SK-N-SH (cell line): ENCODE data around the gene OSBPL9. TPM values are rescaled to one million over a fixed set of nuclear protein-coding genes. Genes with fewer than 3 reads are reported as not detected.
A peak's percentile ranks its signal among the peaks of the same experiment; 100 is the strongest.

ENCODE experiments used
- CTCF ChIA-PET: fragments of 300-600, 350-600 bp; formaldehyde crosslinking; extraction: SDS; loops from one replicate; lab custom pipeline; 2021; lab: Yijun Ruan, JAX
- POLR2A ChIA-PET: fragments of 350-600 bp; sonication (Branson Sonifier 250); formaldehyde crosslinking; extraction: SDS; loops from one replicate; lab custom pipeline; 2020; ENCODE audit warnings: antibody characterized with exemption, inconsistent platforms; lab: Yijun Ruan, JAX
- DNase-seq: peaks from one replicate; pipeline ENCODE4 v3.0.0; 2012
- H2AFZ ChIP-seq: fragments of 200-600 bp; sonication (generic); 2 replicates; pipeline ENCODE4 v1.8.1; 2016; ENCODE audit warnings: antibody characterized with exemption, mild to moderate bottlenecking, low read depth
- H3F3A ChIP-seq: fragments of 200-600 bp; sonication (generic); replicated peaks from 2 replicates; pipeline ENCODE3; 2016; ENCODE audit warnings: antibody characterized with exemption, mild to moderate bottlenecking; ENCODE audit not compliant: insufficient read depth
- H3K27ac ChIP-seq, 2 experiments: fragments of 200-500 bp in 1 of 2; fragments of 200-600 bp in 1 of 2; sonication (Bioruptor generic) in 1 of 2; sonication (generic), shearing (Covaris generic) in 1 of 2; 2 replicates each; pipeline versions ENCODE4 v1.5.1 to v1.6.1; 2014 to 2016; ENCODE audit warnings: low read depth in 2 of 2, inconsistent platforms in 1 of 2, low read length in 1 of 2, mild to moderate bottlenecking in 1 of 2, mixed read lengths in 1 of 2
- H3K27me3 ChIP-seq: fragments of 200-600 bp; sonication (generic), shearing (Covaris generic); 2 replicates; pipeline ENCODE4 v1.6.1; 2016; ENCODE audit warnings: mixed run types; ENCODE audit not compliant: insufficient read depth
- H3K36me3 ChIP-seq, 2 experiments: fragments of 200-500 bp in 1 of 2; fragments of 200-600 bp in 1 of 2; sonication (Bioruptor generic) in 1 of 2; sonication (generic) in 1 of 2; replicated peaks in 1 of 2; 2 replicates each; pipeline versions ENCODE3 to v1.5.1; 2014 to 2016; ENCODE audit warnings: low read length in 1 of 2, mild to moderate bottlenecking in 1 of 2; ENCODE audit not compliant: insufficient read depth in 2 of 2, control insufficient read depth in 1 of 2
- H3K4me1 ChIP-seq, 2 experiments: fragments of 200-500 bp in 1 of 2; fragments of 200-600 bp in 1 of 2; sonication (Bioruptor generic) in 1 of 2; sonication (generic), shearing (Covaris generic) in 1 of 2; 2 replicates each; pipeline versions ENCODE4 v1.5.1 to v1.6.1; 2014 to 2016; ENCODE audit warnings: low read depth in 1 of 2, low read length in 1 of 2, mixed run types in 1 of 2; ENCODE audit not compliant: insufficient read depth in 2 of 2, control insufficient read depth in 1 of 2
- H3K4me2 ChIP-seq: fragments of 200-600 bp; sonication (generic), shearing (Covaris generic); 2 replicates; pipeline ENCODE4 v1.6.1; 2017; ENCODE audit warnings: mixed run types
- H3K4me3 ChIP-seq, 2 experiments: fragments of 200-500 bp in 1 of 2; fragments of 200-600 bp in 1 of 2; sonication (Bioruptor generic) in 1 of 2; sonication (generic), shearing (Covaris generic) in 1 of 2; 2 replicates each; pipeline versions ENCODE4 v1.5.1 to v1.8.1; 2014 to 2016; ENCODE audit warnings: low read depth in 2 of 2, inconsistent platforms in 1 of 2, low read length in 1 of 2, mild to moderate bottlenecking in 1 of 2, mixed read lengths in 1 of 2, moderate library complexity in 1 of 2
- H3K79me2 ChIP-seq: fragments of 200-600 bp; sonication (generic); 2 replicates; pipeline ENCODE4 v1.8.1; 2017; ENCODE audit warnings: mild to moderate bottlenecking; ENCODE audit not compliant: insufficient read depth
- H3K9ac ChIP-seq: fragments of 200-600 bp; sonication (generic); 2 replicates; pipeline ENCODE4 v1.6.1; 2017; ENCODE audit warnings: mixed run types
- H3K9me2 ChIP-seq: fragments of 200-600 bp; sonication (generic); 2 replicates; pipeline ENCODE4 v1.6.1; 2017; ENCODE audit warnings: mixed run types
- H3K9me3 ChIP-seq: fragments of 200-600 bp; sonication (generic); 2 replicates; pipeline ENCODE4 v1.6.1; 2017; ENCODE audit warnings: mixed run types, mild to moderate bottlenecking, moderate library complexity
- H4K20me1 ChIP-seq: fragments of 200-600 bp; sonication (generic); 2 replicates; pipeline ENCODE4 v1.6.1; 2017; ENCODE audit warnings: mild to moderate bottlenecking, mixed run types; ENCODE audit not compliant: insufficient read depth
- FOXM1 ChIP-seq: IDR thresholded peaks from 2 replicates; pipeline ENCODE4 v1.4.0; 2012; ENCODE audit warnings: low read depth, mild to moderate bottlenecking
- GABPA ChIP-seq: IDR thresholded peaks from 2 replicates; pipeline ENCODE4 v1.4.0; 2012; ENCODE audit warnings: low read depth, mild to moderate bottlenecking
- GATA2 ChIP-seq: sonication (generic); formaldehyde crosslinking; IDR thresholded peaks from 2 replicates; pipeline ENCODE4 v1.5.0; 2020; ENCODE audit warnings: mild to moderate bottlenecking, missing genetic modification reagents
- JUND ChIP-seq: IDR thresholded peaks from 2 replicates; pipeline ENCODE4 v1.4.0; 2012
- MXI1 ChIP-seq: IDR thresholded peaks from 2 replicates; pipeline ENCODE4 v1.6.1; 2012; ENCODE audit warnings: mild to moderate bottlenecking, low read depth, low read length, improper control_type of control experiment
- RAD21 ChIP-seq: IDR thresholded peaks from 2 replicates; pipeline ENCODE4 v1.6.1; 2012; ENCODE audit warnings: mild to moderate bottlenecking, low read length
- RFX5 ChIP-seq: IDR thresholded peaks from 2 replicates; pipeline ENCODE4 v1.6.1; 2012; ENCODE audit warnings: mild to moderate bottlenecking, improper control_type of control experiment, low read length
- SIN3A ChIP-seq: IDR thresholded peaks from 2 replicates; pipeline ENCODE4 v1.6.1; 2012; ENCODE audit warnings: low read depth, mild to moderate bottlenecking, low read length, moderate library complexity, borderline replicate concordance
- SMC3 ChIP-seq: IDR thresholded peaks from 2 replicates; pipeline ENCODE4 v1.6.1; 2012; ENCODE audit warnings: low read depth, low read length, improper control_type of control experiment
- TAF1 ChIP-seq: IDR thresholded peaks from 2 replicates; pipeline ENCODE4 v1.6.1; 2012; ENCODE audit warnings: low read depth, mild to moderate bottlenecking, low read length, moderate library complexity, borderline replicate concordance
- TEAD4 ChIP-seq: IDR thresholded peaks from 2 replicates; pipeline ENCODE4 v1.4.0; 2012; ENCODE audit warnings: mild to moderate bottlenecking, borderline replicate concordance; ENCODE audit not compliant: insufficient read depth
- YY1 ChIP-seq: IDR thresholded peaks from 2 replicates; pipeline ENCODE4 v1.4.0; 2012; ENCODE audit warnings: low read depth, mild to moderate bottlenecking
- WGBS: methylation state at CpG from one replicate; pipeline ENCODE4 v1.1.6; 2017; ENCODE audit warnings: low lambda C conversion rate; 5-methylcytosine and 5-hydroxymethylcytosine counted together
- polyA plus RNA-seq, 3 experiments: library from polyadenylated mRNA; depleted of rRNA; stranded (reverse); fragments of >200 nt; gene quantifications; 2 replicates each; pipeline ENCODE4 v1.2.3, GENCODE V29; 2012
- TF ChIP-seq, protein P1 (sequence below): fragments of 150-350 bp; IDR thresholded peaks from 2 replicates; pipeline ENCODE4 v1.6.1; 2017; ENCODE audit warnings: antibody characterized with exemption, low read length, low read depth, borderline replicate concordance
- TF ChIP-seq, protein P2 (sequence below): fragments of 150-350 bp; IDR thresholded peaks from 2 replicates; pipeline ENCODE4 v1.6.1; 2016; ENCODE audit warnings: mild to moderate bottlenecking, low read depth, low read length
- TF ChIP-seq, protein P3 (sequence below): fragments of 200-600 bp; sonication (generic); IDR thresholded peaks from 2 replicates; pipeline ENCODE4 v1.6.1; 2017; ENCODE audit warnings: antibody characterized with exemption, mild to moderate bottlenecking, moderate library complexity
- TF ChIP-seq, protein P4 (sequence below): IDR thresholded peaks from 2 replicates; pipeline ENCODE4 v1.4.0; 2012; ENCODE audit warnings: low read depth, borderline replicate concordance
- TF ChIP-seq, protein P5 (sequence below): IDR thresholded peaks from 2 replicates; pipeline ENCODE4 v1.6.1; 2012; ENCODE audit warnings: mild to moderate bottlenecking, low read depth, low read length, moderate library complexity
- TF ChIP-seq, protein P6 (sequence below): IDR thresholded peaks from 2 replicates; pipeline ENCODE4 v1.4.0; 2012; ENCODE audit warnings: low read depth, borderline replicate concordance

Gene OSBPL9
- polyA plus RNA-seq, 1 of the 3 experiments (the other 2 are of a cell fraction): 43.9 TPM

DNA sequence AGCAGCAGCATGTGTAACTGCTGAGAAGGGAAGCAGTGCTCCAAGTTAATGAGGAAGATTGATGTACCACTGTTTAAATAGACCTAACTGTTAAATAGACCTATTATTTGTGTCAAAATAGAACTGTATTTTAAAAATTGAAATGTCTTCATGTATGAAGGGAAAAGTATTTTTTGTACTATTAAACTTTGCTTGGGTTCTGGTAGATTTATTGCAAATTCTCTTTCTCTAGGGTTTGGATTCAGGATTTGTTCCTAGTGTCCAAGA is 128.3 kb downstream of the OSBPL9 start:
- H3K4me2 ChIP-seq: no peak overlapping the region
- no peaks in the 10 kb centered on the region for H3K27me3 ChIP-seq
- POLR2A ChIA-PET: no interaction called here
- peaks cover 0 to 4% of the 10 kb centered on the region in 2 experiments; a peak in 1 of 4 replicates for H3K4me1 ChIP-seq
- no peak overlapping the region for H2AFZ ChIP-seq
- H3K9me2 ChIP-seq: no peaks in the 10 kb centered on the region
- no peak overlapping the region for H3K9ac ChIP-seq
- no peak overlapping the region for H3K4me3 ChIP-seq
- H3K27ac ChIP-seq: peak overlapping the region in 1 of 2 experiments; percentile 24; a peak in 1 of 4 replicates
- no peaks in the 10 kb centered on the region; the same call in 1 of the 2 replicates for H4K20me1 ChIP-seq
- H3K79me2 ChIP-seq: peaks cover 57% of the 10 kb centered on the region
- TF ChIP-seq MXI1 (no peak), JUND (no peak), GATA2 (CRISPR knock-in tag) (no peak), TEAD4 (no peak), SMC3 (no peak)
- TF ChIP-seq, protein P1, sequence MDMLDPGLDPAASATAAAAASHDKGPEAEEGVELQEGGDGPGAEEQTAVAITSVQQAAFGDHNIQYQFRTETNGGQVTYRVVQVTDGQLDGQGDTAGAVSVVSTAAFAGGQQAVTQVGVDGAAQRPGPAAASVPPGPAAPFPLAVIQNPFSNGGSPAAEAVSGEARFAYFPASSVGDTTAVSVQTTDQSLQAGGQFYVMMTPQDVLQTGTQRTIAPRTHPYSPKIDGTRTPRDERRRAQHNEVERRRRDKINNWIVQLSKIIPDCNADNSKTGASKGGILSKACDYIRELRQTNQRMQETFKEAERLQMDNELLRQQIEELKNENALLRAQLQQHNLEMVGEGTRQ: no peak
- TF ChIP-seq, protein P2, sequence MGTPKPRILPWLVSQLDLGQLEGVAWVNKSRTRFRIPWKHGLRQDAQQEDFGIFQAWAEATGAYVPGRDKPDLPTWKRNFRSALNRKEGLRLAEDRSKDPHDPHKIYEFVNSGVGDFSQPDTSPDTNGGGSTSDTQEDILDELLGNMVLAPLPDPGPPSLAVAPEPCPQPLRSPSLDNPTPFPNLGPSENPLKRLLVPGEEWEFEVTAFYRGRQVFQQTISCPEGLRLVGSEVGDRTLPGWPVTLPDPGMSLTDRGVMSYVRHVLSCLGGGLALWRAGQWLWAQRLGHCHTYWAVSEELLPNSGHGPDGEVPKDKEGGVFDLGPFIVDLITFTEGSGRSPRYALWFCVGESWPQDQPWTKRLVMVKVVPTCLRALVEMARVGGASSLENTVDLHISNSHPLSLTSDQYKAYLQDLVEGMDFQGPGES: no peak
- TF ChIP-seq, all 33 proteins: peak for 0
- Histone ChIP-seq H3K36me3 (peaks cover 3 to 54% of the 10 kb centered on the region in 2 experiments), H3K9me3 (no peaks in the 10 kb centered on the region), H3F3A (peaks cover 13% of the 10 kb centered on the region)
- CTCF ChIA-PET: interaction anchor here (0.7 to 0.9 kb wide), 2 partner anchors 23 to 104 kb away, joined by 3 to 4 read pairs; no protein-coding TSS in a partner anchor
- DNase-seq: no peak

DNA sequence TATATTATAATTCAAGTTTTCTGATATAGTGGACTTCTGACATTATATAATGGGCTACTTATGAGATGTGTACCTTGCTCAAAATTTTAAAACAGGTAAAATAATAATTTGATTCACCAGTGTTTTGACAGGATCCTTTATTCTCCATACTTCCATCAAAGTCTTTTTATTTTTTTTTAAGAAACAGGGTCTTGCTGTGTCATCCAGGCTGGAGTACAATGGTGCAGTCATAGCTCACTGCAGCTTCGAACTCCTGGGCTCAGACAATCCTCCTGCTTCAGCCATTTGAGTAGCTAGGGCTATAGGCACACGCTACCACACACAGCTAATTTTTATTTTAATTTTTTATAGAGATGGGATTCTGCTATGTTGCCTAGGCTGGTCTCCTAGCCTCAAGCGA is 132.3 kb downstream of the OSBPL9 start:
- H4K20me1 ChIP-seq: no peaks in the 10 kb centered on the region
- peaks cover 0 to 9% of the 10 kb centered on the region in 2 experiments; a peak in 2 of 4 replicates for H3K4me1 ChIP-seq
- no peaks in the 10 kb centered on the region for H3K27me3 ChIP-seq
- WGBS: 99% methylated on average over 3 of the region's 3 CpGs
- POLR2A ChIA-PET: no interaction called here
- no peak overlapping the region for H3K4me3 ChIP-seq
- no peak overlapping the region for H2AFZ ChIP-seq
- CTCF ChIA-PET: interaction anchor here (1.2 to 1.4 kb wide), 2 partner anchors 20 to 180 kb away, joined by 3 to 4 read pairs; no protein-coding TSS in a partner anchor
- H3K79me2 ChIP-seq: peaks cover 30% of the 10 kb centered on the region
- TF ChIP-seq SIN3A: no peak
- TF ChIP-seq, protein P3, sequence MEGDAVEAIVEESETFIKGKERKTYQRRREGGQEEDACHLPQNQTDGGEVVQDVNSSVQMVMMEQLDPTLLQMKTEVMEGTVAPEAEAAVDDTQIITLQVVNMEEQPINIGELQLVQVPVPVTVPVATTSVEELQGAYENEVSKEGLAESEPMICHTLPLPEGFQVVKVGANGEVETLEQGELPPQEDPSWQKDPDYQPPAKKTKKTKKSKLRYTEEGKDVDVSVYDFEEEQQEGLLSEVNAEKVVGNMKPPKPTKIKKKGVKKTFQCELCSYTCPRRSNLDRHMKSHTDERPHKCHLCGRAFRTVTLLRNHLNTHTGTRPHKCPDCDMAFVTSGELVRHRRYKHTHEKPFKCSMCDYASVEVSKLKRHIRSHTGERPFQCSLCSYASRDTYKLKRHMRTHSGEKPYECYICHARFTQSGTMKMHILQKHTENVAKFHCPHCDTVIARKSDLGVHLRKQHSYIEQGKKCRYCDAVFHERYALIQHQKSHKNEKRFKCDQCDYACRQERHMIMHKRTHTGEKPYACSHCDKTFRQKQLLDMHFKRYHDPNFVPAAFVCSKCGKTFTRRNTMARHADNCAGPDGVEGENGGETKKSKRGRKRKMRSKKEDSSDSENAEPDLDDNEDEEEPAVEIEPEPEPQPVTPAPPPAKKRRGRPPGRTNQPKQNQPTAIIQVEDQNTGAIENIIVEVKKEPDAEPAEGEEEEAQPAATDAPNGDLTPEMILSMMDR: no peak
- no peak for TF ChIP-seq RFX5
- TF ChIP-seq, protein P4, sequence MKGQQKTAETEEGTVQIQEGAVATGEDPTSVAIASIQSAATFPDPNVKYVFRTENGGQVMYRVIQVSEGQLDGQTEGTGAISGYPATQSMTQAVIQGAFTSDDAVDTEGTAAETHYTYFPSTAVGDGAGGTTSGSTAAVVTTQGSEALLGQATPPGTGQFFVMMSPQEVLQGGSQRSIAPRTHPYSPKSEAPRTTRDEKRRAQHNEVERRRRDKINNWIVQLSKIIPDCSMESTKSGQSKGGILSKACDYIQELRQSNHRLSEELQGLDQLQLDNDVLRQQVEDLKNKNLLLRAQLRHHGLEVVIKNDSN: no peak
- no peak for TF ChIP-seq FOXM1
- TF ChIP-seq RAD21: no peak
- TF ChIP-seq, protein P5, sequence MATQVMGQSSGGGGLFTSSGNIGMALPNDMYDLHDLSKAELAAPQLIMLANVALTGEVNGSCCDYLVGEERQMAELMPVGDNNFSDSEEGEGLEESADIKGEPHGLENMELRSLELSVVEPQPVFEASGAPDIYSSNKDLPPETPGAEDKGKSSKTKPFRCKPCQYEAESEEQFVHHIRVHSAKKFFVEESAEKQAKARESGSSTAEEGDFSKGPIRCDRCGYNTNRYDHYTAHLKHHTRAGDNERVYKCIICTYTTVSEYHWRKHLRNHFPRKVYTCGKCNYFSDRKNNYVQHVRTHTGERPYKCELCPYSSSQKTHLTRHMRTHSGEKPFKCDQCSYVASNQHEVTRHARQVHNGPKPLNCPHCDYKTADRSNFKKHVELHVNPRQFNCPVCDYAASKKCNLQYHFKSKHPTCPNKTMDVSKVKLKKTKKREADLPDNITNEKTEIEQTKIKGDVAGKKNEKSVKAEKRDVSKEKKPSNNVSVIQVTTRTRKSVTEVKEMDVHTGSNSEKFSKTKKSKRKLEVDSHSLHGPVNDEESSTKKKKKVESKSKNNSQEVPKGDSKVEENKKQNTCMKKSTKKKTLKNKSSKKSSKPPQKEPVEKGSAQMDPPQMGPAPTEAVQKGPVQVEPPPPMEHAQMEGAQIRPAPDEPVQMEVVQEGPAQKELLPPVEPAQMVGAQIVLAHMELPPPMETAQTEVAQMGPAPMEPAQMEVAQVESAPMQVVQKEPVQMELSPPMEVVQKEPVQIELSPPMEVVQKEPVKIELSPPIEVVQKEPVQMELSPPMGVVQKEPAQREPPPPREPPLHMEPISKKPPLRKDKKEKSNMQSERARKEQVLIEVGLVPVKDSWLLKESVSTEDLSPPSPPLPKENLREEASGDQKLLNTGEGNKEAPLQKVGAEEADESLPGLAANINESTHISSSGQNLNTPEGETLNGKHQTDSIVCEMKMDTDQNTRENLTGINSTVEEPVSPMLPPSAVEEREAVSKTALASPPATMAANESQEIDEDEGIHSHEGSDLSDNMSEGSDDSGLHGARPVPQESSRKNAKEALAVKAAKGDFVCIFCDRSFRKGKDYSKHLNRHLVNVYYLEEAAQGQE: no peak
- TF ChIP-seq YY1: no peak
- no peak for TF ChIP-seq TAF1
- no peak for TF ChIP-seq GABPA
- TF ChIP-seq, protein P6, sequence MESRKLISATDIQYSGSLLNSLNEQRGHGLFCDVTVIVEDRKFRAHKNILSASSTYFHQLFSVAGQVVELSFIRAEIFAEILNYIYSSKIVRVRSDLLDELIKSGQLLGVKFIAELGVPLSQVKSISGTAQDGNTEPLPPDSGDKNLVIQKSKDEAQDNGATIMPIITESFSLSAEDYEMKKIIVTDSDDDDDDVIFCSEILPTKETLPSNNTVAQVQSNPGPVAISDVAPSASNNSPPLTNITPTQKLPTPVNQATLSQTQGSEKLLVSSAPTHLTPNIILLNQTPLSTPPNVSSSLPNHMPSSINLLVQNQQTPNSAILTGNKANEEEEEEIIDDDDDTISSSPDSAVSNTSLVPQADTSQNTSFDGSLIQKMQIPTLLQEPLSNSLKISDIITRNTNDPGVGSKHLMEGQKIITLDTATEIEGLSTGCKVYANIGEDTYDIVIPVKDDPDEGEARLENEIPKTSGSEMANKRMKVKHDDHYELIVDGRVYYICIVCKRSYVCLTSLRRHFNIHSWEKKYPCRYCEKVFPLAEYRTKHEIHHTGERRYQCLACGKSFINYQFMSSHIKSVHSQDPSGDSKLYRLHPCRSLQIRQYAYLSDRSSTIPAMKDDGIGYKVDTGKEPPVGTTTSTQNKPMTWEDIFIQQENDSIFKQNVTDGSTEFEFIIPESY: no peak
- TF ChIP-seq, all 33 proteins: peak for 0
- H3K36me3 ChIP-seq: peaks cover 15 to 67% of the 10 kb centered on the region in 2 experiments
- H3K9me3 ChIP-seq: no peaks in the 10 kb centered on the region
- no peak for DNase-seq
- H3K27ac ChIP-seq: no peak overlapping the region
- no peak overlapping the region for H3K9ac ChIP-seq
- H3K4me2 ChIP-seq: no peak overlapping the region
- no peaks in the 10 kb centered on the region for H3K9me2 ChIP-seq
- peaks cover 15% of the 10 kb centered on the region for H3F3A ChIP-seq
